CD4-positive, alpha-beta T cell treated with Interleukin-12 subunit alpha and Interleukin-12 subunit beta, for 1 hour (primary cell): Measurements from ENCODE around the gene OR1L4.

ENCODE experiments used
- DNase-seq: peaks from one replicate; pipeline ENCODE4 v3.0.0-alpha.2; 2020

The OR1L4 gene

GRCh38 chr9:122723690-122724089, at the start of gene OR1L4:
Gene OR1L4 (plus strand): TSS chr9:122723990. CDS start chr9:122723990, 0 bp downstream.
- DNase-seq, result no peak

DNA sequence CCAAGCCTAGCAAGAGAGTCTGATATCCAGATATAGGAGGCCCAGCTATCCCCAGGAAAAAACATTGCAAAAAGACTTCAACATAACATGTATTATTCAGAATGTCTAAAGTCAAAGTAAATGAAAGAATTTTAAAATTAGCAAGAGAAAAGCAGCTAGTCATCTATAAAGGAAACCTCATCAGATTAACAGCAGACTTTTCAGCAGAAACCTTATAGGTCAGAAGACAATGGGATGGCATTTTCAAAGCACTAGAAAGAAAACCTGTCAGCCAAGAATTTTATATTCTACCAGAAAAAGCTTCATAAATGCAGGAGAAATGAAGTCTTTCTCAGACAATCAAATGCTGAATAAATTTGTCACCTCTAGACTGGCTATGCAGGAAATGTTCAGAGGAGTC, 38.9 kb upstream of the OR1L4 start:
- no peak for DNase-seq

- no peak for DNase-seq
Observed at GRCh38 chr9:122695696-122696095, 28.1 kb upstream of the OR1L4 start.

GRCh38 chr9:122718038-122718437, 5.8 kb upstream of the OR1L4 start:
- DNase-seq, result no peak

GRCh38 chr9:122719218-122719617, 4.6 kb upstream of the OR1L4 start:
- no peak for DNase-seq

GRCh38 chr9:122742003-122742402, 18.2 kb downstream of the OR1L4 start, which contains the start of gene OR1L6:
Gene OR1L6 (plus strand): TSS chr9:122742303. CDS start chr9:122749848, 7,545 bp downstream.
- no peak for DNase-seq

DNA sequence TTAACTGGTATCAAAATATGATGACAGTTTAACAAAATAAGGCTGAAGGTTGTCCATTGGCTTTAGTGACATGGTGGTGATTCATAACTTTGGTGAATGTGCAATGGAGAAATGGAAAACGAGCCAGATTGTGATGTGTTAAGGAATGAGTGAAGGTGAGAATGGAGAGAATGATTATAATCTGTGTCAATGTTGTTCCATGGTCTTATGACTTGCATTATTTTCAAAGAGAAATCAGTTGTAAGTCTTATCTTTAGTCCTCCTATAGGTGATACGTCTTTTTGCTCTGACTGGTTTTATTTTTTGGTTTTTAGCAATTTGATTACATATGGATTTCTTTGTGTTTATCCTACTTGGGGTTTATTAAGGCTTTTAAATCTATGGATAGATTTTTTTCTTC, 31.0 kb downstream of the OR1L4 start:
- DNase-seq, result no peak

DNA sequence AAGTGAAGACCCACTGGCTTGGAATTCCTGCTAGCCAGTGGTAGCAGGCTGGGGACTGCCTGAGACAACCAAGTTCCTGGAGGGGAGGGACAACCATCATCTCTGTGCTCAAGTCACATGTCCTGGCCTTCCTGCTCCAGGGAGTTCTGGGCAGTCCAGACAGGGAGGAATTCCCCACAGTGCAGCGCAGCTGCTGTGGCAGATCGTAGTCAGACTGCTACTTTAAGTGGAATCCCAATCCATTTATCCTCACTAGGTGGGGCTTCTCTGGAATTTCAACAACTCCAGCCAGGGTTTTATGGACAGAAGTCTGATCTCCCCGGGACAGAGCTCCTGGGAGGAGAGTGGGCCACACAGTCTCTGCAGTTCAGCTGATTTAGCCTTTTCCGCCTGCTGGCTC, 44.0 kb downstream of the OR1L4 start:
- DNase-seq, result no peak
